ENCODE data around the gene FAM180A. TPM values are rescaled to one million over a fixed set of nuclear protein-coding genes. Genes with fewer than 3 reads are reported as not detected.

The FAM180A gene
- total and polyA plus RNA-seq, 4 donors = 0.19 to 10.5 (median 5.6) TPM

DNA sequence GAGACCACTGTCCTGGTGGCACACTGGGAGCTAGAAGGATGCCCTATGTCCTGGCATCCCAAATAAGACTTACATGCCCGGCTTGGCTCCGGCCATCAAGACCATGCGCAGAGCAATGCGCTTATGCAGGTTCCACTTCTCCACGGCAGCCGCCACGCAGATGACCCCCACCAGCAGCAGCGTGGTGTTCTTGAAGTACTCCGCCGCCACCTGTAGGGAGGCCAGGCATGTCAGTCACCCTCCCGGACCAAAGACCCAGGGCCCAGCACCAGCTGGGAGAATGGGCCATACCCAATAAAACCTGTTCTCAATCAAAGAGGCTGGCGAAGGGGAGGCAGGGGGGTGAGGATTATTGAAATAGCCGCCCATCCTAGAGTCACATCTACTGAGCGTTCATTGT is 40.6 kb downstream of the FAM180A start:
- no peak overlapping the region for H3K9ac ChIP-seq (ENCODE audit: low read depth in 1 of 2, low read length in 2 of 2)
- no peak overlapping the region for H3K4me3 ChIP-seq (ENCODE audit: low read depth in 1 of 3, low read length in 3 of 3)
- no peaks in the 10 kb centered on the region for H3K27me3 ChIP-seq (ENCODE audit: control insufficient read depth in 4 of 4, insufficient read depth in 4 of 4, low read length in 3 of 4)
- H3K9me3 ChIP-seq (ENCODE audit: control insufficient read depth in 4 of 4, low read length in 3 of 4) = no peaks in the 10 kb centered on the region
- TF ChIP-seq NR2F2 (IDR thresholded peaks at IDR 0.05) = no peak
- no peak for TF ChIP-seq FOXA2 (IDR thresholded peaks at IDR 0.05)
- TF ChIP-seq, protein P1, sequence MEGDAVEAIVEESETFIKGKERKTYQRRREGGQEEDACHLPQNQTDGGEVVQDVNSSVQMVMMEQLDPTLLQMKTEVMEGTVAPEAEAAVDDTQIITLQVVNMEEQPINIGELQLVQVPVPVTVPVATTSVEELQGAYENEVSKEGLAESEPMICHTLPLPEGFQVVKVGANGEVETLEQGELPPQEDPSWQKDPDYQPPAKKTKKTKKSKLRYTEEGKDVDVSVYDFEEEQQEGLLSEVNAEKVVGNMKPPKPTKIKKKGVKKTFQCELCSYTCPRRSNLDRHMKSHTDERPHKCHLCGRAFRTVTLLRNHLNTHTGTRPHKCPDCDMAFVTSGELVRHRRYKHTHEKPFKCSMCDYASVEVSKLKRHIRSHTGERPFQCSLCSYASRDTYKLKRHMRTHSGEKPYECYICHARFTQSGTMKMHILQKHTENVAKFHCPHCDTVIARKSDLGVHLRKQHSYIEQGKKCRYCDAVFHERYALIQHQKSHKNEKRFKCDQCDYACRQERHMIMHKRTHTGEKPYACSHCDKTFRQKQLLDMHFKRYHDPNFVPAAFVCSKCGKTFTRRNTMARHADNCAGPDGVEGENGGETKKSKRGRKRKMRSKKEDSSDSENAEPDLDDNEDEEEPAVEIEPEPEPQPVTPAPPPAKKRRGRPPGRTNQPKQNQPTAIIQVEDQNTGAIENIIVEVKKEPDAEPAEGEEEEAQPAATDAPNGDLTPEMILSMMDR (IDR thresholded peaks at IDR 0.05; ENCODE audit: low read depth, low read length, missing input control) = no peak
- TF ChIP-seq, protein P2, sequence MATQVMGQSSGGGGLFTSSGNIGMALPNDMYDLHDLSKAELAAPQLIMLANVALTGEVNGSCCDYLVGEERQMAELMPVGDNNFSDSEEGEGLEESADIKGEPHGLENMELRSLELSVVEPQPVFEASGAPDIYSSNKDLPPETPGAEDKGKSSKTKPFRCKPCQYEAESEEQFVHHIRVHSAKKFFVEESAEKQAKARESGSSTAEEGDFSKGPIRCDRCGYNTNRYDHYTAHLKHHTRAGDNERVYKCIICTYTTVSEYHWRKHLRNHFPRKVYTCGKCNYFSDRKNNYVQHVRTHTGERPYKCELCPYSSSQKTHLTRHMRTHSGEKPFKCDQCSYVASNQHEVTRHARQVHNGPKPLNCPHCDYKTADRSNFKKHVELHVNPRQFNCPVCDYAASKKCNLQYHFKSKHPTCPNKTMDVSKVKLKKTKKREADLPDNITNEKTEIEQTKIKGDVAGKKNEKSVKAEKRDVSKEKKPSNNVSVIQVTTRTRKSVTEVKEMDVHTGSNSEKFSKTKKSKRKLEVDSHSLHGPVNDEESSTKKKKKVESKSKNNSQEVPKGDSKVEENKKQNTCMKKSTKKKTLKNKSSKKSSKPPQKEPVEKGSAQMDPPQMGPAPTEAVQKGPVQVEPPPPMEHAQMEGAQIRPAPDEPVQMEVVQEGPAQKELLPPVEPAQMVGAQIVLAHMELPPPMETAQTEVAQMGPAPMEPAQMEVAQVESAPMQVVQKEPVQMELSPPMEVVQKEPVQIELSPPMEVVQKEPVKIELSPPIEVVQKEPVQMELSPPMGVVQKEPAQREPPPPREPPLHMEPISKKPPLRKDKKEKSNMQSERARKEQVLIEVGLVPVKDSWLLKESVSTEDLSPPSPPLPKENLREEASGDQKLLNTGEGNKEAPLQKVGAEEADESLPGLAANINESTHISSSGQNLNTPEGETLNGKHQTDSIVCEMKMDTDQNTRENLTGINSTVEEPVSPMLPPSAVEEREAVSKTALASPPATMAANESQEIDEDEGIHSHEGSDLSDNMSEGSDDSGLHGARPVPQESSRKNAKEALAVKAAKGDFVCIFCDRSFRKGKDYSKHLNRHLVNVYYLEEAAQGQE (IDR thresholded peaks at IDR 0.05) = no peak
- no peak for TF ChIP-seq TAF1 (conservative IDR thresholded peaks at IDR 0.05)
- TF ChIP-seq, protein P3, sequence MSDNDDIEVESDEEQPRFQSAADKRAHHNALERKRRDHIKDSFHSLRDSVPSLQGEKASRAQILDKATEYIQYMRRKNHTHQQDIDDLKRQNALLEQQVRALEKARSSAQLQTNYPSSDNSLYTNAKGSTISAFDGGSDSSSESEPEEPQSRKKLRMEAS (IDR thresholded peaks at IDR 0.05) = no peak
- TF ChIP-seq GABPA (IDR thresholded peaks at IDR 0.05 in 1 of 2, conservative IDR thresholded peaks at IDR 0.05 in 1 of 2) = no peak
- TF ChIP-seq FOXA1 (IDR thresholded peaks at IDR 0.05) = no peak
- no peak for TF ChIP-seq YY1 (IDR thresholded peaks at IDR 0.05)
- H3K36me3 ChIP-seq (ENCODE audit: control insufficient read depth in 4 of 4, insufficient read depth in 3 of 4, low read depth in 1 of 4, low read length in 3 of 4) = no peaks in the 10 kb centered on the region
- no peaks in the 10 kb centered on the region for H3K4me1 ChIP-seq (ENCODE audit: control insufficient read depth in 4 of 4, insufficient read depth in 4 of 4, low read length in 3 of 4)
- no peak overlapping the region for H3K27ac ChIP-seq (ENCODE audit: low read depth in 1 of 2, low read length in 2 of 2)
- WGBS = 91% methylated on average over 14 of the region's 14 CpGs
- DNase-seq (ENCODE audit: low spot score) = no peak

DNA sequence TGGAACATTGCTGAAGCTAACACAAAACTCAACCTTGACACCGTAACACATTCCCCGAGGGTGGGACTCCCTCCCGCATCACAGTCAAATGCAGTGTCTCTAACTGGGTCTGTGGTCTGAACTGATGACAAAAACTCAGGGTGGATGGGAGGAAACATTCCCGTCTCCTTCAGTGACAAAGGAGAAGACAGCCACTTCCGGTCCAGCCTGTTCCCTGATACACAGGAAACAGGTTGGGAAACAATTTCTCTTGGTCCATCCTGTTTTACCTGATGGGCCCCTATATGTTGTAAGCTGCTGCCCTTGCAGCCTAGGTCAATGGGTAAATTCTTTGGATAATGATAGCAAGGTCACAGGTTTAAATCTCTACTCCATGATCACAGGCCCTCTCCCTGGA is 41.0 kb downstream of the FAM180A start:
- Histone ChIP-seq H3K36me3 (ENCODE audit: control insufficient read depth in 4 of 4, insufficient read depth in 3 of 4, low read depth in 1 of 4, low read length in 3 of 4) (no peaks in the 10 kb centered on the region), H3K27ac (ENCODE audit: low read depth in 1 of 2, low read length in 2 of 2) (no peak overlapping the region), H3K27me3 (ENCODE audit: control insufficient read depth in 4 of 4, insufficient read depth in 4 of 4, low read length in 3 of 4) (no peaks in the 10 kb centered on the region), H3K4me1 (ENCODE audit: control insufficient read depth in 4 of 4, insufficient read depth in 4 of 4, low read length in 3 of 4) (no peaks in the 10 kb centered on the region), H3K4me3 (ENCODE audit: low read depth in 1 of 3, low read length in 3 of 3) (no peak overlapping the region), H3K9ac (ENCODE audit: low read depth in 1 of 2, low read length in 2 of 2) (no peak overlapping the region), H3K9me3 (ENCODE audit: control insufficient read depth in 4 of 4, low read length in 3 of 4) (no peaks in the 10 kb centered on the region)
- no peak for DNase-seq (ENCODE audit: low spot score)
- 88% methylated on average over 5 of the region's 5 CpGs for WGBS
- TF ChIP-seq, protein P4, sequence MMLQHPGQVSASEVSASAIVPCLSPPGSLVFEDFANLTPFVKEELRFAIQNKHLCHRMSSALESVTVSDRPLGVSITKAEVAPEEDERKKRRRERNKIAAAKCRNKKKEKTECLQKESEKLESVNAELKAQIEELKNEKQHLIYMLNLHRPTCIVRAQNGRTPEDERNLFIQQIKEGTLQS (IDR thresholded peaks at IDR 0.05) = no peak
- TF ChIP-seq HNF4G (IDR thresholded peaks at IDR 0.05) = no peak
- TF ChIP-seq, protein P5, sequence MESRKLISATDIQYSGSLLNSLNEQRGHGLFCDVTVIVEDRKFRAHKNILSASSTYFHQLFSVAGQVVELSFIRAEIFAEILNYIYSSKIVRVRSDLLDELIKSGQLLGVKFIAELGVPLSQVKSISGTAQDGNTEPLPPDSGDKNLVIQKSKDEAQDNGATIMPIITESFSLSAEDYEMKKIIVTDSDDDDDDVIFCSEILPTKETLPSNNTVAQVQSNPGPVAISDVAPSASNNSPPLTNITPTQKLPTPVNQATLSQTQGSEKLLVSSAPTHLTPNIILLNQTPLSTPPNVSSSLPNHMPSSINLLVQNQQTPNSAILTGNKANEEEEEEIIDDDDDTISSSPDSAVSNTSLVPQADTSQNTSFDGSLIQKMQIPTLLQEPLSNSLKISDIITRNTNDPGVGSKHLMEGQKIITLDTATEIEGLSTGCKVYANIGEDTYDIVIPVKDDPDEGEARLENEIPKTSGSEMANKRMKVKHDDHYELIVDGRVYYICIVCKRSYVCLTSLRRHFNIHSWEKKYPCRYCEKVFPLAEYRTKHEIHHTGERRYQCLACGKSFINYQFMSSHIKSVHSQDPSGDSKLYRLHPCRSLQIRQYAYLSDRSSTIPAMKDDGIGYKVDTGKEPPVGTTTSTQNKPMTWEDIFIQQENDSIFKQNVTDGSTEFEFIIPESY (IDR thresholded peaks at IDR 0.05) = no peak
- no peak for TF ChIP-seq HNF4A (conservative IDR thresholded peaks at IDR 0.05)
- no peak for TF ChIP-seq SP1 (IDR thresholded peaks at IDR 0.05)
- TF ChIP-seq, protein P3 (IDR thresholded peaks at IDR 0.05) = no peak
- no peak for TF ChIP-seq FOXA2 (IDR thresholded peaks at IDR 0.05)
- no peak for TF ChIP-seq GABPA (IDR thresholded peaks at IDR 0.05 in 1 of 2, conservative IDR thresholded peaks at IDR 0.05 in 1 of 2)
- TF ChIP-seq, protein P1 (IDR thresholded peaks at IDR 0.05; ENCODE audit: low read depth, low read length, missing input control) = no peak
- TF ChIP-seq YY1 (IDR thresholded peaks at IDR 0.05) = no peak
- no peak for TF ChIP-seq TAF1 (conservative IDR thresholded peaks at IDR 0.05)
- TF ChIP-seq, protein P2 (IDR thresholded peaks at IDR 0.05) = no peak
- no peak for TF ChIP-seq EGR1 (IDR thresholded peaks at IDR 0.05; ENCODE audit: low read depth in 2 of 2)

Data from liver (tissue), 9 donors.